AG04449 (cell line): ENCODE measurements around the gene EMC9.

Experiments
- CTCF ChIA-PET: fragments of 350-600 bp; formaldehyde crosslinking; extraction: SDS; loops from one replicate; lab custom pipeline; 2021; ENCODE audit warnings: antibody characterized with exemption; lab: Yijun Ruan, JAX
- POLR2A ChIA-PET: fragments of 400-600, 350-600 bp; formaldehyde crosslinking; extraction: SDS; loops from one replicate; lab custom pipeline; 2020; ENCODE audit warnings: antibody characterized with exemption, inconsistent platforms; lab: Yijun Ruan, JAX
- DNase-seq: peaks from one replicate; pipeline ENCODE4 v3.0.0-alpha.2; 2010; ENCODE audit warnings: low read depth, low spot score
- H3K4me3 ChIP-seq: 2 replicates; pipeline ENCODE4 v1.5.1; 2011; ENCODE audit warnings: low read depth, mild to moderate bottlenecking, control low read depth, low read length
- CTCF ChIP-seq: IDR thresholded peaks from one replicate; pipeline ENCODE4 v1.5.1; 2011; ENCODE audit warnings: mild to moderate bottlenecking, moderate library complexity, low read length, control low read depth, inconsistent platforms; ENCODE audit not compliant: insufficient read depth; ENCODE audit errors: missing control alignments

The EMC9 gene

GRCh38 chr14:24100982-24101494, 40.4 kb downstream of the EMC9 start:
- no peak for TF ChIP-seq CTCF
- H3K4me3 ChIP-seq, result no peak overlapping the region
- ChIA-PET CTCF (interaction anchor here (1.7 to 1.9 kb wide), 2 partner anchors 10 to 42 kb away, joined by 5 to 11 read pairs; no protein-coding TSS in a partner anchor), POLR2A (interaction anchor here (1.9 kb wide), 1 partner anchor 13 kb away, joined by 5 read pairs; the partner anchor contains the start of genes DCAF11 and NRL)
- DNase-seq, result no peak

GRCh38 chr14:24100197-24100981, 41.0 kb downstream of the EMC9 start:
- POLR2A ChIA-PET, result interaction anchor here (1.9 kb wide), 1 partner anchor 14 kb away, joined by 5 read pairs; the partner anchor contains the start of genes DCAF11 and NRL
- no peak for DNase-seq
- TF ChIP-seq CTCF, result no peak

GRCh38 chr14:24098927-24099813, 42.2 kb downstream of the EMC9 start:
- no peak for TF ChIP-seq CTCF

More at GRCh38 chr14:24100197-24100981, 41.0 kb downstream of the EMC9 start:
- H3K4me3 ChIP-seq, result no peak overlapping the region
- CTCF ChIA-PET, result interaction anchor here (1.2 to 12.8 kb wide), 4 partner anchors 9 to 42 kb away, joined by 5 to 536 read pairs (median 12); no protein-coding TSS in a partner anchor

GRCh38 chr14:24098229-24098926, 43.0 kb downstream of the EMC9 start:
- ChIA-PET POLR2A (no interaction called here), CTCF (interaction anchor here (0.6 to 12.8 kb wide), 5 partner anchors 9 to 210 kb away, joined by 3 to 536 read pairs (median 3); partner anchors contain the start of genes CHMP4A and CIDEB)
- no peak for DNase-seq
- H3K4me3 ChIP-seq, result no peak overlapping the region
- TF ChIP-seq CTCF, result no peak

More at GRCh38 chr14:24098927-24099813, 42.2 kb downstream of the EMC9 start:
- H3K4me3 ChIP-seq, result no peak overlapping the region
- POLR2A ChIA-PET, result no interaction called here
- no peak for DNase-seq
- CTCF ChIA-PET, result interaction anchor here (1.2 to 12.8 kb wide), 3 partner anchors 8 to 39 kb away, joined by 14 to 536 read pairs (median 164); no protein-coding TSS in a partner anchor

DNA sequence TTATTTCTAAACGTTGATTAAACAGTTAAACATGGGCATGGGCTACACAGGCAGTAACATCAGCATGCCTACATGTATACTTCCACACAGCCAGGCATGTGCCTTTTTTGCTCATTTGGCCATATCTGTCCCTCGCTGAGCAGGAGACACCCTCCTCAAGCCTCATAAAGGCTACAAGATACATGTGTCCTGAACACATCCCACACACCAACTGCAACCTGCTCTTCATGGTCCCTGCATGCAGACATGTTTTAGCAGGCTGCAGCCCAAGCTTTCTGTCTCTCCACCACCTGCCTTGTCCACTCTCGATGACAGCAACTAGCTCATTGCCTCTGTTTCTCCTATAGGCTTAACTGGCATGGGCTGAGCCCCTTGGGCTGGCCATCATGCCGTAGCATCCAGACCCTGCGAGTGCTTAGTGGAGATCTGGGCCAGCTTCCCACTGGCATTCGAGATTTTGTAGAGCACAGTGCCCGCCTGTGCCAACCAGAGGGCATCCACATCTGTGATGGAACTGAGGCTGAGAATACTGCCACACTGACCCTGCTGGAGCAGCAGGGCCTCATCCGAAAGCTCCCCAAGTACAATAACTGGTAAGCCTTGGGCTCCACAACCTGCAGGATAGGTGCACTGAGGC, 44.7 kb downstream of the EMC9 start:
- no peak overlapping the region for H3K4me3 ChIP-seq
- TF ChIP-seq CTCF, result no peak
- POLR2A ChIA-PET, result interaction anchor here (0.7 to 0.9 kb wide), 2 partner anchors 9 to 12 kb away, joined by 3 to 4 read pairs; no protein-coding TSS in a partner anchor
- no peak for DNase-seq
- CTCF ChIA-PET, result interaction anchor here (0.7 to 12.8 kb wide), 6 partner anchors 10 to 64 kb away, joined by 3 to 536 read pairs (median 10); partner anchors contain the start of genes IRF9 and PSME2
